Measurements from ENCODE around the gene AP4M1. TPM values are rescaled to one million over a fixed set of nuclear protein-coding genes. Genes with fewer than 3 reads are reported as not detected.

The AP4M1 gene
- total and polyA plus RNA-seq, 10 of the 15 experiments (the other 5 are each of a cell fraction or from before 2014, with no cell fraction given), result 0.77 to 16.1 (median 13.0) TPM

GRCh38 chr7:100099452-100099851, 2.0 kb upstream of the AP4M1 start:
- Histone ChIP-seq H3K9me3 (replicated peaks; ENCODE audit: control insufficient read depth, insufficient read depth, low read length) (no peaks in the 10 kb centered on the region), H3K4me3 (peak overlapping the region; percentile 88), H3K79me2 (ENCODE audit: control insufficient read depth, insufficient read depth, low read length) (peaks cover 29% of the 10 kb centered on the region), H3K4me1 (ENCODE audit: control insufficient read depth, insufficient read depth, low read length) (peaks cover 16% of the 10 kb centered on the region), H3K9ac (ENCODE audit: control insufficient read depth, insufficient read depth, low read length) (peak overlapping the region; percentile 24; the same call in 1 of the 2 replicates), H3K4me2 (ENCODE audit: control insufficient read depth, insufficient read depth) (peak overlapping the region; percentile 96), H3K27ac (ENCODE audit: control insufficient read depth, insufficient read depth) (no peak overlapping the region), H3K36me3 (ENCODE audit: control insufficient read depth in 2 of 2, insufficient read depth in 2 of 2, low read length in 1 of 2) (peaks cover 37 to 38% of the 10 kb centered on the region in 2 experiments), H3K27me3 (replicated peaks in 1 of 2; ENCODE audit: control insufficient read depth in 2 of 2, insufficient read depth in 2 of 2, low read length in 1 of 2) (no peaks in the 10 kb centered on the region), H2AFZ (ENCODE audit: control insufficient read depth, low read depth, low read length) (no peak overlapping the region), H4K20me1 (ENCODE audit: control insufficient read depth, insufficient read depth) (peaks cover 3% of the 10 kb centered on the region; the same call in 1 of the 2 replicates)
- ChIA-PET RAD21 (ENCODE audit: unreplicated experiment) (interaction anchor here (1.6 kb wide), 1 partner anchor 31 kb away, joined by 9 read pairs; no protein-coding TSS in a partner anchor), SMC1A (ENCODE audit: uncharacterized antibody, unreplicated experiment) (interaction anchor here (1.3 to 1.8 kb wide), 2 partner anchors 9 to 29 kb away, joined by 3 to 4 read pairs; no protein-coding TSS in a partner anchor), POLR2A (interaction anchor here (0.8 to 2.1 kb wide), 2 partner anchors 9 to 84 kb away, joined by 3 to 6 read pairs; partner anchors contain the start of gene ZKSCAN1), CTCF (no interaction called here)
- BruUV-seq (replicated peaks), result no TSS peak
- ATAC-seq (no peak), FAIRE-seq (no peak), DNase-seq (ENCODE audit: low read depth, low spot score) (no peak)
- TF ChIP-seq SMC3 (IDR thresholded peaks at IDR 0.05; ENCODE audit: borderline replicate concordance, low read length) (no peak), SRF (IDR thresholded peaks at IDR 0.05; ENCODE audit: low read depth in 2 of 2, low read length in 2 of 2) (no peak), SUPT20H (IDR thresholded peaks at IDR 0.05; ENCODE audit: borderline replicate concordance, control insufficient read depth, low read depth, low read length) (no peak), TAF1 (IDR thresholded peaks at IDR 0.05; ENCODE audit: borderline replicate concordance, low read depth, low read length) (no peak), ZNF217 (IDR thresholded peaks at IDR 0.05) (no peak), ELK1 (IDR thresholded peaks at IDR 0.05; ENCODE audit: low read depth, low read length) (no peak), BHLHE40 (IDR thresholded peaks at IDR 0.05; ENCODE audit: borderline replicate concordance in 1 of 2, low read depth in 2 of 2, low read length in 1 of 2) (no peak), FOXM1 (IDR thresholded peaks at IDR 0.05; ENCODE audit: low read depth, low read length) (no peak), NFXL1 (IDR thresholded peaks at IDR 0.05; ENCODE audit: borderline replicate concordance) (no peak)
- WGBS (ENCODE audit: insufficient coverage, insufficient replicate concordance, low lambda C conversion rate, missing lambda C conversion rate), result 97% methylated on average over 12 of the region's 12 CpGs
- in situ Hi-C loops (cut with MboI) (no loop called here), intact Hi-C loops (cut with micrococcal nuclease; ENCODE audit: unreplicated experiment) (no loop called here)
